T-helper 9 cell (primary cell): Measurements from ENCODE around the gene SV2A.
"Not testable (repeated sequence)": the region's sequence is repeated elsewhere in the genome, so short reads cannot be mapped to it uniquely, and the experiment has no call there.

Experiments
- DNase-seq: peaks from one replicate; pipeline ENCODE4 v3.0.0-alpha.2; 2020

The SV2A gene

GRCh38 chr1:149927563-149928400, 10.1 kb upstream of the SV2A start, which contains the start of gene SF3B4:
TSS of gene SF3B4 (minus strand) at chr1:149927803. CDS start at chr1:149927759, 44 bp downstream.
- DNase-seq: peak; percentile 93

GRCh38 chr1:149927056-149927562, 9.5 kb upstream of the SV2A start:
- DNase-seq: no peak

- no peak for DNase-seq
These were observed 8.7 kb upstream of the SV2A start for GRCh38 chr1:149926296-149926695.

- no peak for DNase-seq
These were observed 8.1 kb upstream of the SV2A start for GRCh38 chr1:149925751-149926150.

DNA sequence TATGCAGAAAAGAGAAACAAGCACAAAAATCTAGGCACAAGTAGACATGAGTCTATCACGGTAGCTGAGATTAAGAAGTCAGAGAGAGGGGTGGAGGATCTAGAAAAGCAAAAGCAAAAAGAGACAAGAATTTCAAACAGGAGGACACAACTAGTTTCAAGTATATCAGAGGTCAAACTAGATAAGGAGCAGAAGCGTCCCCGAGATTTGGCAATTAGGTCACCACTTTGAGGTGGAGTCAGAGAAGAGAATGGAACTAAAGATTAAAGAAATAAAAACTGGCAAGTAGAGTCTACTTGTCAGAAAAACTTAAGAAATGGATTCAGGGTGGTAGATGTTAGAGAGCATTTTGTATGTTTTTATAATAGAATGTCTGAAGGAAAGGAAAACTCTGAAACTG, 7.7 kb upstream of the SV2A start:
- no peak for DNase-seq

- no peak for DNase-seq
These were observed 6.0 kb upstream of the SV2A start for GRCh38 chr1:149923626-149924025.

DNA sequence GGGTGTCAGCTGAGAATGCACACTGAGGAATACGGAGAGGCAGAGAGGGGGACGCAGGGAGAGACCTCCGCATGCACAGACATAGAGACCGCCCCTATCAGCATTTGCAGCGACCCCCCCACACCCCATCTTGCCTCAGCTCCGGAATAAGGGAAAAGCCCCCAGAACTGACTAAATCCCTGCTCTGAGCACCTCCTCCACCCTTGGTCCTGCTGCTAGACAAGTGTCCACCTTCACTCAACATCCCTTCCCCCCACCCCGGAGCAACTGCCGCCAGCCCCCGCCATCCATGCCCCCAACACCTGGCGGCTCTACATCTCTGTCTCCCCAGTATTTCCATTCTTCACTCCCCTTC, 769 bp downstream of the SV2A start:
- DNase-seq: no peak

- no peak for DNase-seq
These were observed 1.3 kb downstream of the SV2A start for GRCh38 chr1:149916193-149916897.

DNA sequence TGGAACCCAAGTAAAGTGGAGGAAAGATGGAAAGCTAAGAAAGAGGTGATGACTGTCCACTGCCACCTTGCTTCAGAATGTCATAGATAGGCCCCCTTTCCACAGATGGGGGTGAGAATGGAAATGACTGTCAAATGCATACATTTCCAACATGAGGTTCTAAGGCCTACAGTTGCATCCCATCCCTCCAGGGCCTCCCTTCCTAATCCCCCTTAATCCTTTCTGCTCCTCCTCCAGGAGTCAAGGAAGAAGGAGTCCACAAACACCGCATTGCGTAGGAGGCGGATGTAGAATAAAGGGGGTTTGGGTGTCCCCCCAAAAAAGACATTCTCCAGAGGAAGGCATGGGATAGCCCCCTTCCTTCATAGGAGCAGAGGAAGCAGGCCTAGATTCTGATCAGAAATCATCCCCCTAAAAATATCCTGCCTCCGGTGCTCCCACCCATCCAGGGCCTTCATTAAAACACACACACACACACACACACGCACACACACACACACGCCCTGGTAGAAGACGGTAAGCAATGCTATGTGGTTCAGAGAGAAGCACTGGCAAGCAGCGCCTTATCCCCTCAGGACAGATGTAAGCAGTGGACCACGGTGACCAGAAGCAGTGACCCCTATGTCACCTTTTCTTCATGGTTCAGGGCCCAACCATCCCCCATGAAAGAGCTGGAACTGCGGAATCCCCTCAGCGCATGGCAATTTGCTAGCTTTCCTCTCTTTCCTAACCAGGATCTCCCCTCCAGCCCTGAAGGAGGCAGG, 2.0 kb downstream of the SV2A start:
- no peak for DNase-seq

DNA sequence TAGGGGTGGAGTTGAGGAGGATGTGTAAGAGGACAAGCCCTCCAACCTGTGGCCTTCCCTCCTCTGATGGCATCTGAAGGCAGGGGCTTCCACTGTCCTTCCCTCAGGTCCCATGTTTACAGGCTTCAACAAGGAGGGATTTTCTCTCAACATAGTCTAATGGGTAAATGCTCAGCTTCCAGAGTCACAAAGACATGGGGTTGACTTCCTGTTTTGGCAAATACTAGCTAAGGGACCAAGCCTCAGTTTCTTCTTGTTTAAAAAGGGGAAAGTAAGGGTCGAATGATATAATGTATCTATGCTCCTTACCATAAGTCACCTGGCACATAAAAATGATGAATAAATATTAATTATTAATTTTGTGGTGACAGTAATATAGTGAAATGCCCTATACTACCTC, 3.1 kb downstream of the SV2A start:
- no peak for DNase-seq

- DNase-seq: no peak
These were observed 11.0 kb downstream of the SV2A start for GRCh38 chr1:149906570-149907075.

DNA sequence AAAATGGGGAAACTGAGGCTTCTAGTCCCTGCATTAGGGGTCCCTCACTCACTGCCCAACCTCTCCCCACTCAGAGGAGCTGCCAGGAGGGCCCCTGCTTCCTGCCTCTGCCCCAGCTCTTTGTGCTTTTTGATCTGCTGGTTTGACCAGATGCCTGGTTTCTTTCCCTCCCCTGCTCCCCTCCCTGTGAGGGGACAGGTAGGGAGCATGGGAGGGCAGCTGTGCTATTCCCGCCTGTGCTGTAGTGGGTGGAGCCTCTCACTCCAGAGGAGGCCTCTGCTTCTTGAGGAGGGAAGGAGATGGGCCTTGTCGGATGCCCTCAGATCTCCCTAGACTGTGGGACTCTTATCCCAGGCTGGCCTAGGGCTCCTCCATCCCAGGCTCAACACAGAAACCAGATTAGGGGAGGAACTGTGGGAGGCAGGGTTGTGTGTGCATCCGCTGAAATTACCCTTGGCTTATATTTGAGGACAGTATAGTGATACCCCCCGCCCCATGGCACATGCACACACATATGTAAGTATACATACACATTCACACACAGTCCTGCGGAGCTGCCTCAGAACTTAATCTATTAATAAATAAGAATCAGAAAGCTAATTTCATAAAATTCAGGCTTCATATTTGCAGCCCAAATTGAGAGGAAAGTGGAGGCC, 13.7 kb downstream of the SV2A start:
- DNase-seq: no peak

GRCh38 chr1:149899460-149900284, 18.0 kb downstream of the SV2A start, which contains the start of gene BOLA1:
TSS of gene BOLA1 (plus strand) at chr1:149899568. CDS start at chr1:149900060, 492 bp downstream.
- DNase-seq: peak; percentile 72

GRCh38 chr1:149896575-149896974, 21.1 kb downstream of the SV2A start:
- no peak for DNase-seq

GRCh38 chr1:149888999-149889289, 28.7 kb downstream of the SV2A start:
- no peak for DNase-seq

DNA sequence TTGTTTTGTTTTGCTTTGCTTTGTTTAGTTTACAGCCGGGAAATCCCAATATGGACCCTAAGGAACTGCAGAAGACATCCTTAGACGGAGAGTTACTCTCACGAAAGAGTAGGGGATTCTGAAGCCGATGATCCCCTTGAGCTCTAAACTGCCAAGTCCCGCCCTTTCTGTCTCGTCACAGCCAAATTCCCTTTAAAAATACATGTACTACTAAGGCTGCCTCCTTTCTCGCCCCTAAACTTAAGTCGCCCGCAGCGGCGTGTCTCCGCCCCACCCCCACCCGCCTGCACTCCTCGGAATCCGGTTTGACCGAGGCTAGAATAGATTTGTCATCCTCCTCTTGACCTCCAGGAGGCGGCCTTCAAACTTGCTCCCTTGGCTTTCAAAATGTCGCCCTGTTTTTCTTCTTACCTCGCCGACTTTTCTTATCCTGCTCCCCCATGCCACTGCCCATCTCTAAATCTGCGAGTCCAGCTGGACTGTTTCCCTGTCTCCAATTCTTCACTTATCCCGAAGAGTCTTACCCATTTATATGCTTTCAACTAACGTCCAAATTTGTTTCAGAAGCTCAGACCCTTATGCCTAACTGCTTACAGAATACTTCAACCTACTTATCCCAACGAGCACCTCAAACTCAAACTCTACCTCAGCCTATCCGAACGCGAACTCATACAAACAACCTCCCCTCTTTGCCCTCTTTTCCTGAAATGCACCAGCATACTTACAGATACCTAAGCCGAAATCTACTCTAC, 29.2 kb downstream of the SV2A start:
- DNase-seq: peak; percentile 53

GRCh38 chr1:149887456-149888246, 30.0 kb downstream of the SV2A start:
- DNase-seq: peak; percentile 47

DNA sequence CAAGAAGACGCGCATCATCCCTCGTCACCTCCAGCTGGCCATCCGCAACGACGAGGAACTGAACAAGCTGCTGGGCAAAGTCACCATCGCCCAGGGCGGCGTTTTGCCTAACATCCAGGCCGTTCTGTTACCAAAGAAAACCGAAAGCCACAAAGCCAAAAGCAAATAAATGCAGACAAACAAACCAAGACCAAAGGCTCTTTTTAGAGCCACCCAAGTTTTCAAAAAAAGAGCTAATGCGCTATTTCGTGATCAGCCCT, 30.5 kb downstream of the SV2A start:
- DNase-seq: not testable (repeated sequence)

GRCh38 chr1:149886396-149887195, 31.0 kb downstream of the SV2A start:
- DNase-seq: peak; percentile 67

- DNase-seq: not testable (repeated sequence)
These were observed 31.6 kb downstream of the SV2A start for GRCh38 chr1:149886121-149886395.
